ENCODE results near the gene RNF150. TPM values are rescaled to one million over a fixed set of nuclear protein-coding genes. Genes with fewer than 3 reads are reported as not detected.

RNF150 gene
- total and polyA plus RNA-seq, 2 of the 8 experiments (the other 6 are each of a cell fraction or from before 2014, with no cell fraction given) = 3.4 to 4.8 TPM

- TF ChIP-seq KDM1A (IDR thresholded peaks at IDR 0.05; ENCODE audit: borderline replicate concordance, low read length) (no peak), SIN3A (conservative IDR thresholded peaks at IDR 0.05 in 1 of 2, IDR thresholded peaks at IDR 0.05 in 1 of 2; ENCODE audit: low read depth in 1 of 2, low read length in 2 of 2) (no peak)
These were observed 245.2 kb downstream of the RNF150 start (continued) for GRCh38 chr4:140888054-140888453.

Measured in H1 (cell line).